GM20000 (cell line): ENCODE results near the gene DLX5.

ENCODE experiments used
- DNase-seq: peaks from one replicate; pipeline ENCODE4 v3.0.0; 2012; ENCODE audit warnings: low spot score
- CTCF ChIP-seq: IDR thresholded peaks from 2 replicates; pipeline ENCODE4 v1.5.1; 2012; ENCODE audit warnings: mild to moderate bottlenecking, control low read depth; ENCODE audit errors: extremely low read depth, missing control alignments

The DLX5 gene

GRCh38 chr7:97016381-97017191 is 8.0 kb downstream of the DLX5 start:
- no peak for TF ChIP-seq CTCF
- DNase-seq: no peak

GRCh38 chr7:97015756-97016380 is 8.8 kb downstream of the DLX5 start:
- DNase-seq: no peak
- TF ChIP-seq CTCF: no peak

GRCh38 chr7:97015279-97015678 is 9.4 kb downstream of the DLX5 start:
- no peak for TF ChIP-seq CTCF
- no peak for DNase-seq

- DNase-seq: no peak
- no peak for TF ChIP-seq CTCF
Observed at GRCh38 chr7:97014145-97014750, 10.4 kb downstream of the DLX5 start.

GRCh38 chr7:97013845-97014134 is 10.8 kb downstream of the DLX5 start:
- TF ChIP-seq CTCF: no peak
- no peak for DNase-seq

GRCh38 chr7:97013134-97013844 is 11.3 kb downstream of the DLX5 start:
- DNase-seq: no peak

More at GRCh38 chr7:97013134-97013844, 11.3 kb downstream of the DLX5 start:
- no peak for TF ChIP-seq CTCF
